ENCODE data around the gene BZW2.

DNA sequence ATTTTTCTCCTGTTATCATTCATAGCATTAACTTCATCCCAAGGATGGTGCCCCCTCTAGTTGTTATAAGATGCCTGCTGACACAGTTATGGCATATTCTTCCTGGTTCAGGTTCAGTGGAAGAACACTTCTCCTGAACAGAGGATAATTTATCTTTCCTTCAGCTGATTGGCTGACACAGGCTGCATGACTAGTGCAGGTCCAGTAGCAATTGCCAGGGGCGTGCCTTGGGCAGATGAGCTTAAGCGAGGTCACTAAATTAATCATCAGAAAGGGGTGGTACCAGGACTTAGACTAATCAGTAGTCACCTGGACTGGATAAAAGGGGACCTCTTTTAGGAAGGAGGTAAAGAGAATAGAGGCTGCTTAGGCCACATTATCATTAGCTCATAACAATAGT, 42.3 kb downstream of the BZW2 start:
- no peak for TF ChIP-seq POLR2A (IDR thresholded peaks at IDR 0.05)
- TF ChIP-seq, protein P1, sequence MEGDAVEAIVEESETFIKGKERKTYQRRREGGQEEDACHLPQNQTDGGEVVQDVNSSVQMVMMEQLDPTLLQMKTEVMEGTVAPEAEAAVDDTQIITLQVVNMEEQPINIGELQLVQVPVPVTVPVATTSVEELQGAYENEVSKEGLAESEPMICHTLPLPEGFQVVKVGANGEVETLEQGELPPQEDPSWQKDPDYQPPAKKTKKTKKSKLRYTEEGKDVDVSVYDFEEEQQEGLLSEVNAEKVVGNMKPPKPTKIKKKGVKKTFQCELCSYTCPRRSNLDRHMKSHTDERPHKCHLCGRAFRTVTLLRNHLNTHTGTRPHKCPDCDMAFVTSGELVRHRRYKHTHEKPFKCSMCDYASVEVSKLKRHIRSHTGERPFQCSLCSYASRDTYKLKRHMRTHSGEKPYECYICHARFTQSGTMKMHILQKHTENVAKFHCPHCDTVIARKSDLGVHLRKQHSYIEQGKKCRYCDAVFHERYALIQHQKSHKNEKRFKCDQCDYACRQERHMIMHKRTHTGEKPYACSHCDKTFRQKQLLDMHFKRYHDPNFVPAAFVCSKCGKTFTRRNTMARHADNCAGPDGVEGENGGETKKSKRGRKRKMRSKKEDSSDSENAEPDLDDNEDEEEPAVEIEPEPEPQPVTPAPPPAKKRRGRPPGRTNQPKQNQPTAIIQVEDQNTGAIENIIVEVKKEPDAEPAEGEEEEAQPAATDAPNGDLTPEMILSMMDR (IDR thresholded peaks at IDR 0.05 in 4 of 5, conservative IDR thresholded peaks at IDR 0.05 in 1 of 5), result no peak
